Measurements from ENCODE around the gene LHFPL3.

DNA sequence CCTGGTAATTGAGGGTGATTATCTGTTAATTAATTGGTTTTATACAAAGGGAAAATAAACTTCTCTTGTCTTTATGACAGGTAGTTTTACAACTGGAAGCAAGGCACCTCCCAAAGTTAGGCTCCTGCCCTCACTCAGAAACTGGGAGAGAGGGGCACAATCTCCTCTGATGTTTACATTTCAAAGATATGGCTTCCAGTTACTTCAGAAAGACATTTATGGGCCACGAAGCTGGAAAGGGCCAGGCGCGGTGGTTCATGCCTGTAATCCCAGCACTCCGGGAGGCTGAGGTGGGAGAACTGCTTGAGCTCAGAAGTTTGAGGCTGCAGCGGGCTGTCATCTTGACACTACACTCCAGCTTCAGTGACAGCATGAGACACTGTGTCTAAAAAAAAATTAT lies 570.0 kb downstream of the LHFPL3 start:
- TF ChIP-seq, protein P1, sequence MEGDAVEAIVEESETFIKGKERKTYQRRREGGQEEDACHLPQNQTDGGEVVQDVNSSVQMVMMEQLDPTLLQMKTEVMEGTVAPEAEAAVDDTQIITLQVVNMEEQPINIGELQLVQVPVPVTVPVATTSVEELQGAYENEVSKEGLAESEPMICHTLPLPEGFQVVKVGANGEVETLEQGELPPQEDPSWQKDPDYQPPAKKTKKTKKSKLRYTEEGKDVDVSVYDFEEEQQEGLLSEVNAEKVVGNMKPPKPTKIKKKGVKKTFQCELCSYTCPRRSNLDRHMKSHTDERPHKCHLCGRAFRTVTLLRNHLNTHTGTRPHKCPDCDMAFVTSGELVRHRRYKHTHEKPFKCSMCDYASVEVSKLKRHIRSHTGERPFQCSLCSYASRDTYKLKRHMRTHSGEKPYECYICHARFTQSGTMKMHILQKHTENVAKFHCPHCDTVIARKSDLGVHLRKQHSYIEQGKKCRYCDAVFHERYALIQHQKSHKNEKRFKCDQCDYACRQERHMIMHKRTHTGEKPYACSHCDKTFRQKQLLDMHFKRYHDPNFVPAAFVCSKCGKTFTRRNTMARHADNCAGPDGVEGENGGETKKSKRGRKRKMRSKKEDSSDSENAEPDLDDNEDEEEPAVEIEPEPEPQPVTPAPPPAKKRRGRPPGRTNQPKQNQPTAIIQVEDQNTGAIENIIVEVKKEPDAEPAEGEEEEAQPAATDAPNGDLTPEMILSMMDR (IDR thresholded peaks at IDR 0.05) = no peak
- no peak for TF ChIP-seq POLR2A (IDR thresholded peaks at IDR 0.05)

Measured in right lobe of liver (tissue), 4 donors.